ENCODE measurements around the gene CAPN7. TPM values are rescaled to one million over a fixed set of nuclear protein-coding genes. Genes with fewer than 3 reads are reported as not detected.

Gene CAPN7
- total RNA-seq, 6 experiments from 2014 or later, result 23.8 to 27.9 (median 26.4) TPM

DNA sequence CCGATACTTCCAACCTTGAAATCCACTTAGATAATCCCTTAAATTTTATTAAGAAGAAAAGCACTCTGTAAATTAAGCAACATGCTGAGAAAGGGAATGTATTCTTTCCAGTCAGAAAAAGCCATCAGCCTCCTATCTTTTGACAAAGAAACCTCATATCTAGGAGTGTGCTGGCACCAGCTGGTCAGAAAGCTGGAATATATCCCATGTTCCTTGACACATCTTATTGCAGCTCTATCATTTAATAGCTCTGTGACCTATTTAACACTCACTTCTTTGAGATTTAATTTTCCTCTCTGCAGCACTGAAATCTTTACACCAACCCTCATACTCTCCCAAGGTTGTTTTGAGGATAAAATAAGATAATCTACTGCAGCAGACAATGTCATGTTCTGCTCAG, 30.4 kb upstream of the CAPN7 start:
- Mint-ChIP-seq H3K27ac (no peak overlapping the region), H3K4me3 (no peak overlapping the region), H3K36me3 (ENCODE audit: low read depth) (no peaks in the 10 kb centered on the region), H3K9me3 (peaks cover 4% of the 10 kb centered on the region; the same call in 1 of the 2 replicates), H3K27me3 (ENCODE audit: insufficient read depth) (peaks cover 33% of the 10 kb centered on the region), H3K4me1 (ENCODE audit: low read depth) (no peaks in the 10 kb centered on the region)
- TF ChIP-seq, protein P1, sequence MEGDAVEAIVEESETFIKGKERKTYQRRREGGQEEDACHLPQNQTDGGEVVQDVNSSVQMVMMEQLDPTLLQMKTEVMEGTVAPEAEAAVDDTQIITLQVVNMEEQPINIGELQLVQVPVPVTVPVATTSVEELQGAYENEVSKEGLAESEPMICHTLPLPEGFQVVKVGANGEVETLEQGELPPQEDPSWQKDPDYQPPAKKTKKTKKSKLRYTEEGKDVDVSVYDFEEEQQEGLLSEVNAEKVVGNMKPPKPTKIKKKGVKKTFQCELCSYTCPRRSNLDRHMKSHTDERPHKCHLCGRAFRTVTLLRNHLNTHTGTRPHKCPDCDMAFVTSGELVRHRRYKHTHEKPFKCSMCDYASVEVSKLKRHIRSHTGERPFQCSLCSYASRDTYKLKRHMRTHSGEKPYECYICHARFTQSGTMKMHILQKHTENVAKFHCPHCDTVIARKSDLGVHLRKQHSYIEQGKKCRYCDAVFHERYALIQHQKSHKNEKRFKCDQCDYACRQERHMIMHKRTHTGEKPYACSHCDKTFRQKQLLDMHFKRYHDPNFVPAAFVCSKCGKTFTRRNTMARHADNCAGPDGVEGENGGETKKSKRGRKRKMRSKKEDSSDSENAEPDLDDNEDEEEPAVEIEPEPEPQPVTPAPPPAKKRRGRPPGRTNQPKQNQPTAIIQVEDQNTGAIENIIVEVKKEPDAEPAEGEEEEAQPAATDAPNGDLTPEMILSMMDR (IDR thresholded peaks at IDR 0.05), result no peak
- no peak for DNase-seq

DNA sequence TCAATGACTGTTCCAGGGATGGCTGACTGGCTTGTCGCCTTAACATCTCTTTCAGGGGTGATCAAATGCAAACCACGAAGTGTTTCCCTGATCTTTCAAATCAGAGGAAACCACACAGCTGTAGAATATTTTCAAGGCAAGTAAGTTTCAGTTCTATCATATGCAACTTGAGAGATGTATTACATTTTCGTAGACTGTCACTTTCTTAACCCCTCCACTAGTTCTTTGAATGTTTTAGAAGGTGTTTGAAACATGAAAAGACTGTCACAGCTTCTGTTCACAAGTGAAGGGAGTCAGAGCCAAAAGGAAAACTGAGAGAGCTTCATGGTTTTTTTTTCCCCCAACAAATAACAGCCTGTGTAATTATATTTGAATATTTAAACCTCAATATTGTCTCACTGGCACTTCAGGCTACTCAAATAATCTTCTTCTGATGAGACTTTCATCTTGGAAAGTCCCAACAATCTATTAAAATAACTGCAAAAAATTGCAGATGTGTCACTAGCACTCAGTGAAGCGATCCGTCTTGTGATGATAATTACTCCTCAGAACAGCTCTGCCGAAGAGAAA, 25.9 kb upstream of the CAPN7 start:
- no peaks in the 10 kb centered on the region for H3K4me1 Mint-ChIP-seq (ENCODE audit: low read depth)
- H3K27me3 Mint-ChIP-seq (ENCODE audit: insufficient read depth), result peaks cover 18% of the 10 kb centered on the region
- H3K36me3 Mint-ChIP-seq (ENCODE audit: low read depth), result no peaks in the 10 kb centered on the region
- DNase-seq, result no peak
- H3K27ac Mint-ChIP-seq, result no peak overlapping the region
- no peak overlapping the region for H3K4me3 Mint-ChIP-seq
- H3K9me3 Mint-ChIP-seq, result no peaks in the 10 kb centered on the region
- TF ChIP-seq, protein P1 (IDR thresholded peaks at IDR 0.05), result no peak

DNA sequence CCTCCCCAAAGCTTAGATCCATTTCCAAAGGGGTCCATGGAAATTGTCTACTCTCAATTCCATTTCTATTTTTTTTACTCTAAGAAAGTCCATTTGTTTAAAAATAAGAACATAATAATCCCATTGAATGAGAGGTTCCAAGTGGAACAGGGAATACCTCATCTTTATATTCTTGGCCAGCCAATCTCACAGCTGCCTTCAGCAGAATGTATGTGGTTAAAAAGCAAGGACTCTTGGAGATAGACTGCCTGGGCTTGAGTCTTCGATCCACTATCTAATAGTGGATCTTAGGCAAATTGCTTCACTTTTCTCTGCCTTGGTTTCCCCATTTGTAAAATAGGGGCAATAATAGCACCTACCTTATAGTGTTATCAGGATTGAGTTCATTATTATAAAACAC, 24.5 kb upstream of the CAPN7 start:
- H3K27ac Mint-ChIP-seq, result no peak overlapping the region
- no peaks in the 10 kb centered on the region for H3K9me3 Mint-ChIP-seq
- peaks cover 13% of the 10 kb centered on the region for H3K27me3 Mint-ChIP-seq (ENCODE audit: insufficient read depth)

DNA sequence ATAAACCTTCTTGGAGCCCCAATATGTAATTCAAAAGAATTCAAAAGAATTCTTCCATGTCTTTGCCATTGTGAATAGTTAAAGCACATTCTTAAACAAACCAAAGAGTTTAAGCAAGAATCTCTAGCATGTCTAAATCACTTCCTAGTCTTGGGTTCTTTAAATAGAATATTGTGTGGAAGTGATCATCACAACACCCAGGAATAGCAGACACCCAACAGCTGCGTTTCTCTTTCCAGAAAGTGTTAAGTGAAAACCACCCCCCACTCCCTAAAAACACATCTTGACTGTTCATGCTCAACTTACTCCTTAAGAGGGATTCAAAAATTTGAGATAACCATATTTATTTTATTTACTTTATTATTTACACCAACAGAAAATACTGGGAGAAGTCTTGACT, 24.1 kb upstream of the CAPN7 start:
- no peaks in the 10 kb centered on the region for H3K9me3 Mint-ChIP-seq
- TF ChIP-seq, protein P1 (IDR thresholded peaks at IDR 0.05), result no peak
- no peak overlapping the region for H3K4me3 Mint-ChIP-seq
- H3K27me3 Mint-ChIP-seq (ENCODE audit: insufficient read depth), result peaks cover 13% of the 10 kb centered on the region
- H3K27ac Mint-ChIP-seq, result no peak overlapping the region
- no peaks in the 10 kb centered on the region for H3K4me1 Mint-ChIP-seq (ENCODE audit: low read depth)
- DNase-seq, result no peak
- no peaks in the 10 kb centered on the region for H3K36me3 Mint-ChIP-seq (ENCODE audit: low read depth)

More for the DNA sequence above, 24.5 kb upstream of the CAPN7 start:
- TF ChIP-seq, protein P1 (IDR thresholded peaks at IDR 0.05), result no peak
- no peak for DNase-seq
- H3K4me1 Mint-ChIP-seq (ENCODE audit: low read depth), result no peaks in the 10 kb centered on the region
- no peaks in the 10 kb centered on the region for H3K36me3 Mint-ChIP-seq (ENCODE audit: low read depth)
- H3K4me3 Mint-ChIP-seq, result no peak overlapping the region

DNA sequence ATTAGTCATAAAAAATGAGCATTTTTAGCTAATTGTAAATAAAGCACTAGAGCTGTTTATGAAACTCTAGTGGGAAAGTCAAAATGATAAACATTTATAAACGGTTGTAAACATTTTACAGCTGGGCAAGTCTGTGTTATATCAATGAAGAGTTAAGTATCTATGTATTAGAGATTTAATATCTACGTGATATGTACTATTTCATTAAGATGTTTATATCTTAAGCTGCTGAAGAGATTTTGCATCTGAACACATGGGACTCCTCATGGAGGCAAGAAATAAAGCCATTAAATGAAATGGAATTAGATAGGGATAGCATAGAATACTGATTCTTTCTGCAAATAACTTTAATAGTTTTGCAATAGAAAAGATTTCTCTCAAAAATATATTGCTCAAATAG, 23.0 kb upstream of the CAPN7 start:
- Mint-ChIP-seq H3K4me3 (no peak overlapping the region), H3K36me3 (ENCODE audit: low read depth) (no peaks in the 10 kb centered on the region), H3K9me3 (no peaks in the 10 kb centered on the region), H3K27ac (no peak overlapping the region), H3K27me3 (ENCODE audit: insufficient read depth) (peaks cover 13% of the 10 kb centered on the region), H3K4me1 (ENCODE audit: low read depth) (no peaks in the 10 kb centered on the region)
- DNase-seq, result no peak
- TF ChIP-seq, protein P1 (IDR thresholded peaks at IDR 0.05), result no peak

DNA sequence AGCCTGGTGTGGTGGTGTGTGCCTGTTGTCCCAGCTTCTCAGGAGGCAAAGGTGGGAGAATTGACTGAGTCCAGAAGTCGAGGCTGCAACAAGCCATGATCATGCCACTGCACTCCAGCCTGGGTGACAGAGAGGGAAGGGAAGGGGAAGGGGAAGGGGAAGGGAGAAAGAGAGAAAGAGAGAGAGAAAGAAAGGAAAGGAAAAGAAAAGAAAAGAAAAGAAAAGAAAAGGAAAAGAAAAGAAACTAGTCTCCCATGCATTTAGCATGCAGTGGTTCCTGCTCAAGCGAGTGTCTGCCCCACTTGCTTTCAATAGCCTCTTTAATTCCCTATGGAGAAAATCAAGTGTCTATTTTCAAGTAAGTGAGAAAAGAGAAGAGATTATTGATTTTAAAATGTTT, 20.6 kb upstream of the CAPN7 start:
- H3K36me3 Mint-ChIP-seq (ENCODE audit: low read depth), result no peaks in the 10 kb centered on the region
- H3K27ac Mint-ChIP-seq, result no peak overlapping the region
- H3K9me3 Mint-ChIP-seq, result no peaks in the 10 kb centered on the region
- TF ChIP-seq, protein P1 (IDR thresholded peaks at IDR 0.05), result no peak
- DNase-seq, result no peak
- H3K4me3 Mint-ChIP-seq, result no peak overlapping the region
- no peaks in the 10 kb centered on the region for H3K4me1 Mint-ChIP-seq (ENCODE audit: low read depth)
- H3K27me3 Mint-ChIP-seq (ENCODE audit: insufficient read depth), result peaks cover 13% of the 10 kb centered on the region

Measured in HFFc6 (cell line).